GM19468 (cell line): ENCODE results near the gene CYP26A1.

ENCODE experiments used
- ATAC-seq: cut with Tn5 transposase; IDR thresholded peaks from one replicate; pipeline ENCODE4 v1.9.1; 2021; ENCODE audit warnings: mild to moderate bottlenecking, moderate library complexity, moderate number of reproducible peaks; ENCODE audit not compliant: unreplicated experiment; ENCODE audit errors: extremely low read depth

Gene CYP26A1, protein sequence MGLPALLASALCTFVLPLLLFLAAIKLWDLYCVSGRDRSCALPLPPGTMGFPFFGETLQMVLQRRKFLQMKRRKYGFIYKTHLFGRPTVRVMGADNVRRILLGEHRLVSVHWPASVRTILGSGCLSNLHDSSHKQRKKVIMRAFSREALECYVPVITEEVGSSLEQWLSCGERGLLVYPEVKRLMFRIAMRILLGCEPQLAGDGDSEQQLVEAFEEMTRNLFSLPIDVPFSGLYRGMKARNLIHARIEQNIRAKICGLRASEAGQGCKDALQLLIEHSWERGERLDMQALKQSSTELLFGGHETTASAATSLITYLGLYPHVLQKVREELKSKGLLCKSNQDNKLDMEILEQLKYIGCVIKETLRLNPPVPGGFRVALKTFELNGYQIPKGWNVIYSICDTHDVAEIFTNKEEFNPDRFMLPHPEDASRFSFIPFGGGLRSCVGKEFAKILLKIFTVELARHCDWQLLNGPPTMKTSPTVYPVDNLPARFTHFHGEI

GRCh38 chr10:93073539-93074146, at the start of gene CYP26A1:
TSS of gene CYP26A1 (plus strand) at chr10:93073893. CDS start at chr10:93073935, 42 bp downstream.
- ATAC-seq = no peak

DNA sequence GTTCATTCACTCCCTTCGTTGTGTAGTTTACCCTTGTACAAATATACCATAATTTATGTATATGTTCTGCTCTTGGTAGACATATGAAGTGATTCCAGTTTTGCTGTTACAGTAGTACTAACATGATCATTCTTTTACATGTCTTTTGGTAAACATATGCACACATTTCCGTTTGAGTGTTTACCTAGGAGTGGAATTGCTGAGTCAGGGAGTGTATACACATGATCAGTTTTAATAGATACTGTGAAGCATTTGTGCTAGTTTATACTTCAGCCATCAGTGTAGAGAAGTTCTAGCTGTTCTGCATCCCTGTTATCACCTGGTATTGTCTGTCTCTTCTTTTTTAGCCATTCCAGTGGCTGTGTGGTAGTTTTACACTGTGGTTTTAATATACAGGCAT, 47.6 kb upstream of the CYP26A1 start:
- no peak for ATAC-seq

DNA sequence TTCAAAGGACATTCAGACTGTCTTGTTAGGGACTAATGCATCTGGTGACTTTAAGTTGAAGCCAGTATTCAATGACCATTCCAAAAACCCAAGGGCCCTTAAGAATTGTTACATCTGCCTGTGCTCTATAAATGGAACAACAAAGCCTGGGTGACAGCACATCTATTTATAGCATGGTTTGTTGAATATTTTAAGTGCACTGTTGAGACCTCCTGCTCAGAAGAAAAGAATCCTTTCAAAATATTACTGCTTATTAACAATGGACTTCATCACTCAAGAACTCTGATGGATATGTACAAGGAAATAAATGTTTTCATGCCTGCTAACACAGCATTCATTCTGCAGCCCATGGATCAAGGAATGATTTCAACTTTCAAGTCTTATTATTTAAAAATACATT, 46.2 kb upstream of the CYP26A1 start:
- no peak for ATAC-seq

DNA sequence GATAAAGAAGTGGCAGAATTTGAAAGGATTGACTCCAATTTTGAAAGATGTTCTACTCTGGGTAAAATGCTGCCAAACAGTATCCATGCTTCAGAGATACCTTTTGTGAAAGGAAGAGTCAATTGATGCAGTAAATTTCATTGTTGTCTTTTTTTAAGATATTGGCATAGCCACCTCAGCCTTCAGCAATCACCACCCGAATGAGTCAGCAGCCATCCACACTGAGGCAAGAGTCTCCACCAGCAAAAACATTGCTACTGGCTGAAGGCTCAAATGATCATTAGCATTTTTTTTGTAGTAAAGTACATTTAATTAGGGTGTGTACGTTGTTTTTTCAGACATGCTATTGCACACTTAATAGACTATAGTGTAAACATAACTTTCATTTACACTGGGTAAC, 44.8 kb upstream of the CYP26A1 start:
- ATAC-seq = no peak

GRCh38 chr10:93030409-93030808, 43.3 kb upstream of the CYP26A1 start:
- ATAC-seq = no peak

- no peak for ATAC-seq
These were observed 41.4 kb upstream of the CYP26A1 start for GRCh38 chr10:93032105-93032808.

DNA sequence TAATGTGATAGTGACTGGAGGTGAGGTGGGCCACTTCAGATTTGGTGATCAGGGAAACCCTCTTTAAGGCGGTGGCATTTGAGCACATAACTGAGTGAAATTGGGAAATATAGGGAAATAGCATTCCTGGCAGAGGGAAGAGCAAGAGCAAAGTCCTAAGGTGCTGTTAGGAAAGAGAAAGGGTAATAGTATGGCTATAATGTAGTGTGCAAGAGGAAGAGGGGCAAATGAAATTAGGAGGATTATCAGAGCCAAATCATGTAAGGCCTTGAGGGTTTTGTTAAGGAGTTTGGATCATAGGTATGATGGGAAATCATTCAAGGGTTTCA, 40.9 kb upstream of the CYP26A1 start:
- no peak for ATAC-seq

DNA sequence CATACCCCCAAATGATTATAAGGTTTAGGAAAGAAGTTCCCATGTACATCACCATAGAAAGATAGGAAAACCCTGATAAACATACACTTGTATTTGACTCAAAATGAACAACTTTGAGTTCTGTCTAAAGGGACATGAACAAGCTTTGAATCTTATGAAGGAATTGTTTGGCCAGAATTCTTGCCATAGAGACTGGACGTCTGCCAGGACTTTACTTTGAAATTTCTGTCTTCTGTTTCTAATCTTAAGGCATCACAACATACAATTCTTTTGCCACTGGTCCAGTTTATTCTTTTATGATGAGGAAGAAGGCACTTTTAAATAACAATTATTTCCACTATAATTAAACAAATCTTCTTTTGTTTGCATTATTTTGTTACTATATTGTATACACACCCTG, 39.3 kb upstream of the CYP26A1 start:
- ATAC-seq = no peak

DNA sequence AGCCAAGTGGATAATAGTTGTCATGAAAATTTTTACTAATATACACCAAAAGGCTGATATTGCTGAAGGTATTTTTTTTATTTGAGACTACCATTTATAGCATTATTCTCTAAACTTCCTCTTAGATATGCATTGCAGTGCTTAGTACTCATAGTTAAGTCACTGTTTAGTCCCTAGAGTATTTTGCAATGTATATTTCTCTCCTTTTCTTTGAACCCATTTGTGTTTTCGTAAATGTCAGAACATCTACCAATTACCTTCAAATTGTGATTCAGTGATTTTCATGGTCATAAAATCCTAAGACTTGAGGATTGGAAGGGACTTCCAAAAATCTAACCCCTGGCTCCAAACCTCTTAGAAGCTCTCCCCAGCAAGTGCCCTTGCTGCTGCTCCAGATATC, 34.6 kb upstream of the CYP26A1 start:
- no peak for ATAC-seq

DNA sequence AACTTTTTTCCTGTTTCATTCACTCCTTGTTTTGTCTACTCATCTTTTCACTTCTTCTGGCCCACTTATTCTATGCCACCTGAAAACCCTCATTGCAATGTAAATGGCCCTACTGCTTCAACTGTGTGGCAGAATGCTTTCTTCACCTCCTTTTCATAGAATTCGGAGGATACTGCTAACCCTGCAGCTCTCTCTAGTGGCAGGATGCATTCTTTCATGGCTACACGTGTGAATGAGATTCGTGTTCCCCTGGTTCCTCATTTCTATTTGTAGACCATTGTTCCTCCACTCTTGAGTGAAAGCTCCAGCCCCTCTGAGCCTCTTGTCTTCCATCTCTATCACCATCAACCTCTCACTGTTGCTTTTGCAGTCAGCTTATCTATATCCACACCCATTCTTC, 34.0 kb upstream of the CYP26A1 start:
- peak; percentile 46 for ATAC-seq

DNA sequence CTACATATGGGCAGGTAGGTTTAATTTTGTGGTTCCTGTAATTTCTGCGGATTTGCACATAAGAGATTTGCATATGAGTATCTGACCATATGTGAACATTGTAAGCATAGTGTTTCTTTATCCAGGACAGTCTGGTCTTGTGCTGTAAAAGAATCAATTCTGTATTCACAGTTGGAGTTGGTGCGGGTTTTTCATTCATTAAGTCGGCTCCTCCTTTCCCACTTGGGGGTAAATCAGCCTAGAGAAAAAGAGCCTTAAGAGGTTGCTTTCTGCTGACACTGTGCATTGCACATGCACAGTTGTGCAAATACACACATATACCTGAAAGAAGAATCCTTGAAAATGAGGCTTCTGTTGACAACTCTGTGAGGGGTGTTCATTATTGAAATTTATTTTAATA, 19.2 kb upstream of the CYP26A1 start:
- ATAC-seq = no peak

DNA sequence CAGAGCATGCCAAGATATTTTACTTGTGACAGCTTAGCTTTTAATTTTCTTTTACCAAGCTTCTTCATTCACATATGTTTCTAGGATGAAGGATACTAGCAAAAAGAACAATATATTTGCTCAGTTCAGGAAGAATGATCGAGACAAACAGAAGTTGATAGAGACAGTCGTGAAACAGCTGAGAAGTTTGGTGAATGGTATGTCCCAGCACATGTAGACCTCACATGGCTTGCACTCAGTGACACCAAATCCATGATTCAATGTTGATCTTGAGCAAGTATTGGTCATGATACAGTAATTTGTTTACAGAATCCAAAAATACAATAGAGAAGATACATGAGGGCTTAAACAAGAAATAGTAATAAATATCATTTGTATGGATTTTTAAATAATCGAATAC, 15.6 kb upstream of the CYP26A1 start:
- ATAC-seq = no peak

DNA sequence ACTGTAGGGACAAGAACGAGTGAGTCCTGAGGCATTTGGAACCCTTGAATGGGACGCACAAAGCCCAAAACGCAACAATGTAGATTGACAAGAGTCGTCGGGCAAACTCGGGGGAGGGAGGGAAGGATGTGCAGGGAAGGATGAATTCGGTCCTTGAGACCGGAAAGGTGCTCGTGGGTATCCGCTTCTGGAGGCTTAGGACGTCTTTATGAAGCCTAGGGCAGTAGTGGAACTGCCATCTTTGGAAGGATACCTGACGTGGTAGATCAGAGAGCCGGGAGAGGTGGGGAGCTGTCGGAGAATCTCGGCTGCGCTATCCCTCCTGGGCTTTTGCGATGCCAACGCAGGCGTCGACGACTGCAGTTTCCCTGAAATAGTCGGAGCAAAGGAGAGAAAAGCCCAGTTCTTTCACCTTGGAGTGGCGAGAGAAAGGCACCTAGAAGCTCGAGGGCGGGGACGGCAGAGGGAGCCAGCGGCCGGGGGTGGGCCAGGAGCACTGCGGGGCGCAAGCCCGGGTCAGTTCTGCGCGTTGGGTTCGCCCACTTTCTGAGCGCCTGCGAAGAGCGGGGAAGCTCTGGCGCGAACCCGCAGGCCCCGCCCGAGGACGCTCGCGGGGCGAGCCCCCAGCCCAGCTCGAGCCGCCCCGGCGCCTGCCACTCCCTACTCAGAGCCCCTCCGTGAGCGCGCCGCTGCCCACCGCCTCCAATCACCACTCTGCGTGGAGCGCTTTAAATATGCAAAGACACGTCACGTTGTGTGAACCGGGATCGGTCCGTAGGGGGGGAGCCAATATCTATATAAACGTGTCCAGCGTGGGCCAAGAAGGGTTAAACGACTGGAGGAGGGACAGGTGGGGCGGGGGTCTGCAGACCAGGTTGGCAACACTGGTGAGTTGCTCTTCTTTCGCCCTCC, 13.5 kb upstream of the CYP26A1 start, which contains the start of gene CYP26C1:
Gene CYP26C1, plus strand, starts transcription at position 824 of the 912 bp plus-strand sequence. CDS start 466 bp downstream, outside the sequence.
- no peak for ATAC-seq

GRCh38 chr10:93060887-93061593, 12.7 kb upstream of the CYP26A1 start:
- ATAC-seq = no peak

- no peak for ATAC-seq
These were observed 11.8 kb upstream of the CYP26A1 start for GRCh38 chr10:93061594-93062513.

DNA sequence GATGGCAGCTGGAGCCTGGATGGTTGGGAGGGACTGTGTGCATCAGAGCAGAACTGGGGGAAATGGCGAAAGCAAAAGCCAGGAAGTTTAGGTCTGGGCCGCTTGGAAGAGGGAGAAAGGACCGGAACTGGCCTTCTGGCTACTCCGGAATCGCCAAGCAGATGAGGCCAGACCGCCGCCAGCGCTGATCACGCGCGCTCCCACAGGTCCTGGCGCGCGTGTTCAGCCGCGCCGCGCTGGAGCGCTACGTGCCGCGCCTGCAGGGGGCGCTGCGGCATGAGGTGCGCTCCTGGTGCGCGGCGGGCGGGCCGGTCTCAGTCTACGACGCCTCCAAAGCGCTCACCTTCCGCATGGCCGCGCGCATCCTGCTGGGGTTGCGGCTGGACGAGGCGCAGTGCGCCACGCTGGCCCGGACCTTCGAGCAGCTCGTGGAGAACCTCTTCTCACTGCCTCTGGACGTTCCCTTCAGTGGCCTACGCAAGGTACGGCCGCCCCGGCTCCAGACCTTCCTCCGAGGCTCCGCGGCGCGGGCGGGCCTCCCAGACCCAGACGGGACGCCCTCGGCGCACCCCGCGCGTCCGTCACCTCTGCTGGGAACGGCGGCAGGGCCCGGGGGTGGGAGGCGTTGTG, 11.1 kb upstream of the CYP26A1 start:
- ATAC-seq = no peak

DNA sequence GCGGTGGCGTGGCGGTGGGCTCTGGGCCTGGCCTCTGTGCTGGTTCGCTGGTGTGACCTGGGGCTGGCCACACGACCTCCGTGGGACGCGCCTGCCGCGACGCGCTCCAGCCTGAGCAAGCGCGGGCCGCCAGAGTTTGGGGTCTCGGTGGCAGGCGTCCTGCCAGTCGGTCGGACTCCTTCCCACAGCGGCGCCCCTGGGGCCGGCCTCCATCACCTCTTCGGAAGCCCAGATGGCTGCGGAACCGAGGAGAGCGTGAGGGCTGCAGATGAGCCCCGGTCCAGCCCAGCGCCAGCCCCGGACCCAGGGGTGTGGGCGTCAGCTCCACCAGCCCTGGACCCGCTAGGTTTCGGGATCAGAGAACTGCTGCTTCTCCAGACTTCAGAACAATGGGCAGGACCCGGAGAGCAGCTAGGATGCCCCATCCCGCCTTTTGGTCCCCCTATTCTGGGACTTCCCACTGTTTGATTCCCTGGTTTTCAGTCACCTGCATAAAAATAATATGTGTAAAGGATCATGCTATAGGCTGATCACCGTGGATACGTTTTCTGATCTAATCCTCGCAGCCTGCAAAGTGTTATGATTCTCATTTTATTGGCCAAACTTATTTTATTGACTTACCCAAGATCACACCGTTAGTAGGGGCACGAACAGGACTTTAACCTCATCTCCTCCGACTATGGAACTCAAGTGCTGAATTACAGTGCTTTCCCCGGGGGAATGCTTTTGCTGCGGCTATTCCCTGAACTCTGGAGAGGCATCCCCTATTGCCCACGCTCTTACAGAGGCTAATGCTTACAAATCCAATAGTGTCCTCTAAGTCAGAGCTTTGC, 10.3 kb upstream of the CYP26A1 start:
- no peak for ATAC-seq
